ENCODE measurements around the gene PPP1R12B.

GRCh38 chr1:202624781-202625108, 276.2 kb downstream of the PPP1R12B start:
- TF ChIP-seq, protein P1, sequence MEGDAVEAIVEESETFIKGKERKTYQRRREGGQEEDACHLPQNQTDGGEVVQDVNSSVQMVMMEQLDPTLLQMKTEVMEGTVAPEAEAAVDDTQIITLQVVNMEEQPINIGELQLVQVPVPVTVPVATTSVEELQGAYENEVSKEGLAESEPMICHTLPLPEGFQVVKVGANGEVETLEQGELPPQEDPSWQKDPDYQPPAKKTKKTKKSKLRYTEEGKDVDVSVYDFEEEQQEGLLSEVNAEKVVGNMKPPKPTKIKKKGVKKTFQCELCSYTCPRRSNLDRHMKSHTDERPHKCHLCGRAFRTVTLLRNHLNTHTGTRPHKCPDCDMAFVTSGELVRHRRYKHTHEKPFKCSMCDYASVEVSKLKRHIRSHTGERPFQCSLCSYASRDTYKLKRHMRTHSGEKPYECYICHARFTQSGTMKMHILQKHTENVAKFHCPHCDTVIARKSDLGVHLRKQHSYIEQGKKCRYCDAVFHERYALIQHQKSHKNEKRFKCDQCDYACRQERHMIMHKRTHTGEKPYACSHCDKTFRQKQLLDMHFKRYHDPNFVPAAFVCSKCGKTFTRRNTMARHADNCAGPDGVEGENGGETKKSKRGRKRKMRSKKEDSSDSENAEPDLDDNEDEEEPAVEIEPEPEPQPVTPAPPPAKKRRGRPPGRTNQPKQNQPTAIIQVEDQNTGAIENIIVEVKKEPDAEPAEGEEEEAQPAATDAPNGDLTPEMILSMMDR (IDR thresholded peaks at IDR 0.05; ENCODE audit: poor library complexity), result no peak
- no peak for TF ChIP-seq EZH2 (IDR thresholded peaks at IDR 0.05; ENCODE audit: borderline replicate concordance)
